ENCODE results near the gene UBE2Z. TPM values are rescaled to one million over a fixed set of nuclear protein-coding genes. Genes with fewer than 3 reads are reported as not detected.
A peak's percentile ranks its signal among the peaks of the same experiment; 100 is the strongest.

The UBE2Z gene
- polyA plus RNA-seq, 1 donor (not counting 4 experiments of a cell fraction or from before 2014, with no cell fraction given) = 132 TPM

GRCh38 chr17:48954300-48954755 lies 46.1 kb downstream of the UBE2Z start:
- H3K9ac ChIP-seq (ENCODE audit: control insufficient read depth, extremely low read depth, insufficient read depth, low read length) = no peak overlapping the region
- no peak overlapping the region for H3K4me3 ChIP-seq (ENCODE audit: control insufficient read depth in 2 of 3, extremely low read depth in 1 of 3, insufficient read depth in 2 of 3, low read depth in 1 of 3, low read length in 3 of 3)
- no peak overlapping the region for H3K4me2 ChIP-seq (ENCODE audit: control insufficient read depth, extremely low read depth, insufficient read depth, low read depth, low read length)
- H3K27ac ChIP-seq (ENCODE audit: control insufficient read depth, insufficient read depth, low read length) = no peak overlapping the region
- no peaks in the 10 kb centered on the region for H3K9me3 ChIP-seq (ENCODE audit: control insufficient read depth, low read depth, low read length)
- TF ChIP-seq EZH2 (IDR thresholded peaks at IDR 0.05; ENCODE audit: low read length) (no peak), CTCF (optimal IDR thresholded peaks at IDR 0.05 in 1 of 3, IDR thresholded peaks at IDR 0.05 in 1 of 3, conservative IDR thresholded peaks at IDR 0.05 in 1 of 3; ENCODE audit: extremely low read depth in 1 of 3, insufficient read depth in 2 of 3, low read length in 3 of 3) (peak; percentile 34 to 64 (median 39))
- DNase-seq (ENCODE audit: low read depth, low spot score) (no peak), FAIRE-seq (no peak)
- H3K9me1 ChIP-seq (ENCODE audit: control insufficient read depth, extremely low read depth, insufficient read depth, low read length) = no peaks in the 10 kb centered on the region
- no peaks in the 10 kb centered on the region for H3K36me3 ChIP-seq (ENCODE audit: control insufficient read depth in 2 of 2, extremely low read depth in 1 of 2, insufficient read depth in 2 of 2, low read length in 2 of 2)
- no peak overlapping the region for H2AFZ ChIP-seq (ENCODE audit: control insufficient read depth, low read length)
- no peaks in the 10 kb centered on the region for H3K4me1 ChIP-seq (ENCODE audit: control insufficient read depth, extremely low read depth, insufficient read depth, low read length)
- dilution Hi-C loops (cut with MboI; ENCODE audit: extremely low pct_ligation_motif_present, low sequenced_read_pairs) = no loop called here
- H4K20me1 ChIP-seq (ENCODE audit: control insufficient read depth, extremely low read depth, insufficient read depth, low read length) = no peaks in the 10 kb centered on the region
- no peaks in the 10 kb centered on the region for H3K27me3 ChIP-seq (ENCODE audit: control insufficient read depth, extremely low read depth, insufficient read depth, low read length)
- H3K79me2 ChIP-seq (ENCODE audit: control insufficient read depth, insufficient read depth, low read length) = no peaks in the 10 kb centered on the region

GRCh38 chr17:48960834-48961515 lies 52.8 kb downstream of the UBE2Z start:
- H3K9ac ChIP-seq (ENCODE audit: control insufficient read depth, extremely low read depth, insufficient read depth, low read length) = no peak overlapping the region
- peaks cover 16% of the 10 kb centered on the region for H3K27me3 ChIP-seq (ENCODE audit: control insufficient read depth, extremely low read depth, insufficient read depth, low read length)
- DNase-seq (ENCODE audit: low read depth, low spot score) (no peak), FAIRE-seq (no peak)
- no peaks in the 10 kb centered on the region for H3K79me2 ChIP-seq (ENCODE audit: control insufficient read depth, insufficient read depth, low read length)
- no peak overlapping the region for H3K27ac ChIP-seq (ENCODE audit: control insufficient read depth, insufficient read depth, low read length)
- H4K20me1 ChIP-seq (ENCODE audit: control insufficient read depth, extremely low read depth, insufficient read depth, low read length) = no peaks in the 10 kb centered on the region
- no peaks in the 10 kb centered on the region for H3K9me1 ChIP-seq (ENCODE audit: control insufficient read depth, extremely low read depth, insufficient read depth, low read length)
- H3K36me3 ChIP-seq (ENCODE audit: control insufficient read depth in 2 of 2, extremely low read depth in 1 of 2, insufficient read depth in 2 of 2, low read length in 2 of 2) = no peaks in the 10 kb centered on the region
- H3K9me3 ChIP-seq (ENCODE audit: control insufficient read depth, low read depth, low read length) = no peaks in the 10 kb centered on the region
- TF ChIP-seq EZH2 (IDR thresholded peaks at IDR 0.05; ENCODE audit: low read length) = no peak
- no peak overlapping the region for H3K4me3 ChIP-seq (ENCODE audit: control insufficient read depth in 2 of 3, extremely low read depth in 1 of 3, insufficient read depth in 2 of 3, low read depth in 1 of 3, low read length in 3 of 3)
- no peak overlapping the region for H3K4me2 ChIP-seq (ENCODE audit: control insufficient read depth, extremely low read depth, insufficient read depth, low read depth, low read length)
- H3K4me1 ChIP-seq (ENCODE audit: control insufficient read depth, extremely low read depth, insufficient read depth, low read length) = peaks cover 4% of the 10 kb centered on the region
- dilution Hi-C loops (cut with MboI; ENCODE audit: extremely low pct_ligation_motif_present, low sequenced_read_pairs) = no loop called here
- H2AFZ ChIP-seq (ENCODE audit: control insufficient read depth, low read length) = no peak overlapping the region
